H54 (cell line): ENCODE measurements around the gene MBTPS1.

Experiments used
- DNase-seq: peaks from one replicate; pipeline ENCODE4 v3.0.0; 2011; ENCODE audit warnings: low spot score, mixed read lengths; ENCODE audit not compliant: insufficient read length
- FAIRE-seq: peaks from 3 replicates; lab custom pipeline; 2011; peaks lifted over from hg19 to GRCh38; lab: Jason Lieb, UNC
- POLR2A ChIP-seq: IDR thresholded peaks from 2 replicates; pipeline ENCODE4 v1.6.1; 2011; ENCODE audit warnings: low read depth, mild to moderate bottlenecking, low read length

The MBTPS1 gene

GRCh38 chr16:84116720-84117493 lies at the start of gene MBTPS1:
Gene MBTPS1, minus strand, starts transcription at chr16:84116942. Its CDS starts 15,159 bp downstream, at chr16:84101783.
- DNase-seq (peak; percentile 97), FAIRE-seq (peak; percentile 48)
- TF ChIP-seq POLR2A = peak; percentile 85

GRCh38 chr16:84165746-84166145 lies 49.0 kb upstream of the MBTPS1 start:
- DNase-seq (no peak), FAIRE-seq (no peak)
- no peak for TF ChIP-seq POLR2A

- FAIRE-seq (no peak), DNase-seq (no peak)
- no peak for TF ChIP-seq POLR2A
Observed at GRCh38 chr16:84161801-84162200, 45.1 kb upstream of the MBTPS1 start.

GRCh38 chr16:84161037-84161436 lies 44.3 kb upstream of the MBTPS1 start:
- DNase-seq (no peak), FAIRE-seq (no peak)
- TF ChIP-seq POLR2A = no peak

- TF ChIP-seq POLR2A = no peak
- FAIRE-seq (no peak), DNase-seq (no peak)
Observed at GRCh38 chr16:84159800-84160199, 43.1 kb upstream of the MBTPS1 start.

- TF ChIP-seq POLR2A = no peak
- DNase-seq (no peak), FAIRE-seq (no peak)
Observed at GRCh38 chr16:84159007-84159406, 42.3 kb upstream of the MBTPS1 start.

- TF ChIP-seq POLR2A = no peak
- DNase-seq (no peak), FAIRE-seq (no peak)
Observed at GRCh38 chr16:84156342-84156784, 39.6 kb upstream of the MBTPS1 start.

- FAIRE-seq (no peak), DNase-seq (no peak)
- TF ChIP-seq POLR2A = no peak
Observed at GRCh38 chr16:84155771-84156170, 39.0 kb upstream of the MBTPS1 start.

GRCh38 chr16:84155226-84155625 lies 38.5 kb upstream of the MBTPS1 start:
- no peak for FAIRE-seq
- TF ChIP-seq POLR2A = no peak
- DNase-seq = no peak

GRCh38 chr16:84153660-84154214 lies 37.0 kb upstream of the MBTPS1 start:
- DNase-seq (no peak), FAIRE-seq (no peak)
- peak; percentile 16; the same call in 1 of the 2 replicates for TF ChIP-seq POLR2A

- DNase-seq (no peak), FAIRE-seq (no peak)
- TF ChIP-seq POLR2A = no peak
Observed at GRCh38 chr16:84150926-84151325, 34.2 kb upstream of the MBTPS1 start.

- peak; percentile 86 for TF ChIP-seq POLR2A
- FAIRE-seq (no peak), DNase-seq (peak; percentile 94)
Observed at GRCh38 chr16:84144859-84145639, 28.3 kb upstream of the MBTPS1 start, which contains the start of the genes DNAAF1 and HSDL1. Gene DNAAF1, plus strand, starts transcription at chr16:84145308. Its CDS starts 133 bp downstream, at chr16:84145441. Gene HSDL1, minus strand, starts transcription at chr16:84145177. Its CDS starts 13,856 bp downstream, at chr16:84131321.

- FAIRE-seq = no peak
- peak; percentile 38 for DNase-seq
Observed at GRCh38 chr16:84144209-84144858, 27.6 kb upstream of the MBTPS1 start.

More at GRCh38 chr16:84144209-84144858, 27.6 kb upstream of the MBTPS1 start:
- TF ChIP-seq POLR2A = no peak
